GM21717 (cell line): ENCODE results near the gene STBD1.
"Not testable (repeated sequence)": the region's sequence is repeated elsewhere in the genome, so short reads cannot be mapped to it uniquely, and the experiment has no call there.

Source experiments
- ATAC-seq: cut with Tn5 transposase; IDR thresholded peaks from one replicate; pipeline ENCODE4 v1.9.1; 2021; ENCODE audit warnings: mild to moderate bottlenecking, moderate library complexity; ENCODE audit not compliant: unreplicated experiment

The STBD1 gene

DNA sequence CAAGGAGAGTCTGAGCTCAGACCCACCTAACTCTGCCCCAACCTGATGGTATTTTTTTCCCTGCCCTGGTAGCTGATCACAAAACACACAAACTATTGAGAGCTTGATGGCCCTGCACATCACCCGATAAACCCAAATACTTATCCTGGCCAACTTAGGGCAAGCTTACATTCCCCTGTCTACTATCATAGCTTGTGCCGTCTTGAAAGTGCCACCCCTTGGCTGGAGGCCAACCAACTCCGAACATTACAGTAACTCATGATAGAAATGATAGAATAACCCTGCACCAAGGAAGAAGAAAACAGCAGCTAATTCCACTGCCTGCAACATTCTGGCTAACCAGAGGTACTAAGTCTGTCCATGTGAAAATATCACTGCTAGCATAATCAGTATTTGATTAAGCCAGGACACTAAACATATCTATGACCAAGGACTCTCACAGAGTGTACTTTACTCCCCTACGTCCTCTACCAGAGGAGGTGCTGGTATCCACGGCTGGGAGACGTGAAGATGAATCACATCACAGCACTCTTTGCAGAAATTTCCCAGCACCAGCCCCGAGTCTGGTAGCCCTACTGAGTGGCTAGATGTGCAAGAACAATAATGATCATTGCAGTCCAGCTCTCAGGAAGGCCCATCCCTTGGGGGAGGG is 8.9 kb downstream of the STBD1 start:
- no peak for ATAC-seq

GRCh38 chr4:76316131-76316530 is 9.6 kb downstream of the STBD1 start:
- no peak for ATAC-seq

DNA sequence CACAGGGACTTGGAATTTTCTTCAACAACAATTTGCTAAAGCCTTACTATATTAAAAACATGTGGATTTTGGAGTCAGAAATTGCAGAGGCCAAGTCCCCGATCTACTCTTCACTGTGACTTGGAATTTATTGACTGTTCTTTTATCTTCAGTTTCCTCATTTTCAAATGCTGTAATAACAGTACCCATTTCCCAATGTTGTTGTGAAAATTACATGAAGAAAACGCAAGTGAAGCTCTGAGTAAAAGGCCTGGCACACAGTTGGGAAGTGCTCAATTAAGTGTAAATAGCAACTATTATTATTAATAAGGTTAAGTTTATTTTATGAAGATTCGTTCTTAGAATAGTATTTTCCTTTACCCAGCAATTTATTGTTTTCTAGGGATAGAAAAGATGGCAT is 15.7 kb downstream of the STBD1 start:
- ATAC-seq, result no peak

GRCh38 chr4:76325072-76325471 is 18.5 kb downstream of the STBD1 start:
- no peak for ATAC-seq

- no peak for ATAC-seq
Measured at GRCh38 chr4:76326515-76326914, 20.0 kb downstream of the STBD1 start.

- no peak for ATAC-seq
Measured at GRCh38 chr4:76334885-76335284, 28.4 kb downstream of the STBD1 start.

DNA sequence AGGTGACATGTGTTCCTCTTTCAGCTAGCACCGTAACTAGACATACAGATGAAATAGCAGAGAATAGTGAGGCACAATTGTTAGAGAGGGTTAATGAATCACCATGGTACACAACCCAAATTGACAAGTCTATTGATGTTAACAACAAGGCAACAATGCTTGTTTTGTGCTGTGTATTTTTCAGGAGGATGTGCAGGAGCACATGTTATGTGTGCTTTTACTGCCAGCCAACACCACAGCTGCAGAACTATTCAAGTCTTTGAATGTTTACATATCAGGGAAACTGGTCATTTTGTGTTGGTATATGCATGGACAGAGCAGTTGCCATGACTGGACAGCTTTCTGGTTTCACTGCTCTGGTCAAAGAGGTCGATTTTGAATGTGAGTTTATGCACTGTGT is 32.8 kb downstream of the STBD1 start:
- no peak for ATAC-seq

- ATAC-seq, result no peak
Measured at GRCh38 chr4:76341063-76341462, 34.5 kb downstream of the STBD1 start.

GRCh38 chr4:76342191-76342590 is 35.7 kb downstream of the STBD1 start:
- ATAC-seq, result no peak

GRCh38 chr4:76342803-76343202 is 36.3 kb downstream of the STBD1 start:
- no peak for ATAC-seq

GRCh38 chr4:76354517-76355473 is 48.3 kb downstream of the STBD1 start:
- ATAC-seq, result no peak

DNA sequence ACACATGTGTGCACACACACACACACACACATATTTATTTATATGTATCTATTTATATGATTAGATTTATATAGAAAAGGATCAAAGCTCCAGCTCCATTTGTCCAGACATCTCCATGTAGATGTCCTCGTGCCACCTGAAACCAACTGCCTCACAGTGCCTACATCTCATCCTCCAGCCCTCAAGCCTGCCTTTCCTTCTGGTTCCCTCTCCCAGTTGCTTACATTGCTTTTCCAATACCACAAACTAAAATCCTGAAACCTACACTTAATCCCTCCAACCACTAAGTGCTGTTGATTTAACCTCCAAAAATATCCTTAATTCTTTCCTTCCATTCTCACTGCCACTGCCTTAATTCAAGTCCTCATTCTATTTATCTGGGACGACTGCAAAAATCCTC is 51.4 kb downstream of the STBD1 start:
- ATAC-seq, result no peak

DNA sequence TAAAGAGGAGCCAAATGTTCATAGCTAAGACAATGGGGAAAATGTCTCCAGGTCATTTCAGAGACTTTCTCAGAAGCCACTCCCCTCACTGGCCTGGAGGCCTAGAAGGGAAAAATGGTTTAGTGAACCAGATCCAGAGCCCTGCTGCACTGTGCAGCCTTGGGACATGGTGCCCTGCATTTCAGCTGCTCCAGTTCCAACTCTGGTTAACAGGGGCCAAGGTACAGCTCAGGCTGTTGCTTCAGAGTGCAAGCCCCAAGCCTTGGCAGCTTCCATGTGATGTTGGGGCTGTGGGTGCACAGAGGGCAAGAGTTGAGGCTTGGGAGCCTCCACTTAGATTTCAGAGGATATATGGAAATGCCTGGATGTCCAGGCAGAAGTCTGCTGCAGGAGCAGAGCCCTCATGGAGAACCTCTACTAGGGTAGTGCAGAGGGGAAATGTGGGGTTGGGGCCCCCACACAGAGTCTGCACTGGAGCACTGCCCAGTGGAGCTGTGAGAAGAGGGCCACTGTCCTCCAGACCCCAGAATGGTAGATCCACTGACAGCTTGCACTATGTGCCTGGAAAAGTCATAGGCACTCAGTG is 53.4 kb downstream of the STBD1 start:
- not testable (repeated sequence) for ATAC-seq
